ENCODE results near the gene DIRAS1. TPM values are rescaled to one million over a fixed set of nuclear protein-coding genes. Genes with fewer than 3 reads are reported as not detected.

The DIRAS1 gene
- total RNA-seq, 2 donors from 2014 or later: 36.5 to 58.0 TPM

GRCh38 chr19:2723345-2723715 lies 2.2 kb upstream of the DIRAS1 start:
- no peak for TF ChIP-seq CTCF (IDR thresholded peaks at IDR 0.05)
- no peaks in the 10 kb centered on the region for H3K9me3 ChIP-seq
- peak overlapping the region in 1 of 2 donors; percentile 0 for H3K4me3 ChIP-seq
- H3K27me3 ChIP-seq: no peaks in the 10 kb centered on the region
- H3K27ac ChIP-seq: peak overlapping the region; percentile 86 to 88
- no peak for DNase-seq (ENCODE audit: low spot score)
- H3K4me1 ChIP-seq: peaks cover 0 to 43% of the 10 kb centered on the region in 2 donors
- H3K36me3 ChIP-seq: no peaks in the 10 kb centered on the region

- DNase-seq (ENCODE audit: low spot score): peak; percentile 70
- H3K36me3 ChIP-seq: no peaks in the 10 kb centered on the region
- no peaks in the 10 kb centered on the region for H3K27me3 ChIP-seq
- TF ChIP-seq CTCF (IDR thresholded peaks at IDR 0.05): no peak
- peaks cover 0 to 43% of the 10 kb centered on the region in 2 donors for H3K4me1 ChIP-seq
- H3K9me3 ChIP-seq: no peaks in the 10 kb centered on the region
- peak overlapping the region in 1 of 2 donors; percentile 13 for H3K4me3 ChIP-seq
- peak overlapping the region; percentile 86 to 88 for H3K27ac ChIP-seq
Measured at GRCh38 chr19:2722541-2723344, 1.6 kb upstream of the DIRAS1 start.

GRCh38 chr19:2721570-2722540 lies 683 bp upstream of the DIRAS1 start:
- Histone ChIP-seq H3K9me3 (no peaks in the 10 kb centered on the region), H3K4me1 (peaks cover 0 to 43% of the 10 kb centered on the region in 2 donors), H3K4me3 (peak overlapping the region; percentile 47 to 59), H3K27me3 (no peaks in the 10 kb centered on the region), H3K27ac (peak overlapping the region; percentile 86 to 88), H3K36me3 (no peaks in the 10 kb centered on the region)
- no peak for DNase-seq (ENCODE audit: low spot score)
- TF ChIP-seq CTCF (IDR thresholded peaks at IDR 0.05): no peak

- Histone ChIP-seq H3K36me3 (no peaks in the 10 kb centered on the region), H3K27me3 (no peaks in the 10 kb centered on the region)
Measured at GRCh38 chr19:2719920-2720776, 1.0 kb downstream of the DIRAS1 start.

More at GRCh38 chr19:2719920-2720776, 1.0 kb downstream of the DIRAS1 start:
- no peak for DNase-seq (ENCODE audit: low spot score)
- Histone ChIP-seq H3K4me1 (peaks cover 0 to 43% of the 10 kb centered on the region in 2 donors), H3K27ac (peak overlapping the region; percentile 89 to 91), H3K4me3 (peak overlapping the region; percentile 59 to 61), H3K9me3 (peaks cover 0 to 4% of the 10 kb centered on the region in 2 donors)
- TF ChIP-seq CTCF (IDR thresholded peaks at IDR 0.05): peak in 1 of 2 donors; percentile 14
